SU-DHL-6 (cell line): Measurements from ENCODE around the gene MPPED2.

Experiments used
- H2AFZ ChIP-seq: fragments of 200-600 bp; sonication (generic); 2 replicates; pipeline ENCODE4 v1.6.1; 2014; ENCODE audit warnings: low read depth, mild to moderate bottlenecking, moderate library complexity, mixed read lengths, antibody characterized with exemption, low read length; ENCODE audit not compliant: severe bottlenecking
- H3F3A ChIP-seq: fragments of 200-600 bp; shearing (Covaris generic); 2 replicates; pipeline ENCODE4 v1.6.0; 2016; ENCODE audit warnings: antibody characterized with exemption, mild to moderate bottlenecking; ENCODE audit not compliant: insufficient read depth
- H3K27ac ChIP-seq: fragments of 200-600 bp; sonication (generic); 2 replicates; pipeline ENCODE4 v1.5.1; 2016; ENCODE audit warnings: low read depth, mild to moderate bottlenecking, low read length, moderate library complexity, mixed read lengths
- H3K27me3 ChIP-seq: fragments of 200-600 bp; sonication (generic), shearing (Covaris generic); 2 replicates; pipeline ENCODE4 v1.6.0; 2014; ENCODE audit warnings: mild to moderate bottlenecking, low read length
- H3K36me3 ChIP-seq: fragments of 200-600 bp; sonication (generic); 2 replicates; pipeline ENCODE4 v1.6.1; 2014; ENCODE audit warnings: mild to moderate bottlenecking, low read length, mixed read lengths
- H3K4me2 ChIP-seq: fragments of 300-600, 200-600 bp; shearing (Covaris generic), sonication (generic); 2 replicates; pipeline ENCODE4 v1.6.0; 2014; ENCODE audit warnings: low read length, low read depth, mild to moderate bottlenecking; ENCODE audit not compliant: poor library complexity, severe bottlenecking
- H3K4me3 ChIP-seq: fragments of 200-600 bp; sonication (generic); 2 replicates; pipeline ENCODE4 v1.5.1; 2014; ENCODE audit warnings: antibody characterized with exemption, low read length, mild to moderate bottlenecking, mixed read lengths; ENCODE audit not compliant: insufficient read depth, poor library complexity, severe bottlenecking
- H3K79me2 ChIP-seq: fragments of 200-600 bp; sonication (generic); 2 replicates; pipeline ENCODE4 v1.6.1; 2014; ENCODE audit warnings: mild to moderate bottlenecking, low read length, moderate library complexity; ENCODE audit not compliant: insufficient read depth
- H3K9ac ChIP-seq: fragments of 200-600 bp; sonication (generic); 2 replicates; pipeline ENCODE4 v1.7.0; 2014; ENCODE audit warnings: mild to moderate bottlenecking, low read length
- H3K9me2 ChIP-seq: fragments of 200-600 bp; sonication (generic); replicated peaks from 2 replicates; pipeline ENCODE4 v1.6.1; 2014; ENCODE audit warnings: low read length; ENCODE audit not compliant: insufficient read depth
- H3K9me3 ChIP-seq: fragments of 200-600 bp; sonication (generic); 2 replicates; pipeline ENCODE4 v1.6.1; 2014; ENCODE audit warnings: low read length, mixed read lengths; ENCODE audit not compliant: insufficient read depth
- H4K20me1 ChIP-seq: fragments of 200-600 bp; sonication (generic); 2 replicates; pipeline ENCODE4 v1.6.1; 2014; ENCODE audit warnings: low read depth, mild to moderate bottlenecking, antibody characterized with exemption, low read length, moderate library complexity, mixed read lengths
- CTCF ChIP-seq: fragments of 200-600 bp; sonication (generic); IDR thresholded peaks from one replicate; pipeline ENCODE4 v1.5.1; 2017; ENCODE audit warnings: antibody characterized with exemption, mild to moderate bottlenecking, low read length, moderate library complexity; ENCODE audit not compliant: insufficient read depth, poor library complexity, severe bottlenecking
- EZH2phosphoT487 ChIP-seq: fragments of 200-600 bp; sonication (generic), shearing (Covaris generic); conservative IDR thresholded peaks from 2 replicates; pipeline ENCODE4 v1.6.1; 2018; ENCODE audit warnings: mild to moderate bottlenecking, antibody characterized with exemption, low read length, moderate library complexity, mixed read lengths

The MPPED2 gene

GRCh38 chr11:30580573-30580972, 5.6 kb downstream of the MPPED2 start:
- TF ChIP-seq EZH2phosphoT487 (no peak), CTCF (no peak)
- no peaks in the 10 kb centered on the region for H3K27me3 ChIP-seq
- no peaks in the 10 kb centered on the region for H3K79me2 ChIP-seq

GRCh38 chr11:30579415-30580175, 6.6 kb downstream of the MPPED2 start:
- no peaks in the 10 kb centered on the region for H3K36me3 ChIP-seq
- H3K9me3 ChIP-seq: no peaks in the 10 kb centered on the region
- no peaks in the 10 kb centered on the region for H3K79me2 ChIP-seq
- H3K27me3 ChIP-seq: no peaks in the 10 kb centered on the region
- no peaks in the 10 kb centered on the region for H3F3A ChIP-seq
- no peaks in the 10 kb centered on the region for H3K9me2 ChIP-seq
- no peak overlapping the region for H3K4me3 ChIP-seq
- H3K4me2 ChIP-seq: no peak overlapping the region
- no peak overlapping the region for H2AFZ ChIP-seq
- no peaks in the 10 kb centered on the region for H4K20me1 ChIP-seq
- H3K27ac ChIP-seq: no peak overlapping the region
- no peak overlapping the region for H3K9ac ChIP-seq
- no peak for TF ChIP-seq EZH2phosphoT487
- TF ChIP-seq CTCF: no peak

More at GRCh38 chr11:30580573-30580972, 5.6 kb downstream of the MPPED2 start:
- Histone ChIP-seq H3F3A (no peaks in the 10 kb centered on the region), H3K27ac (no peak overlapping the region), H3K9me2 (no peaks in the 10 kb centered on the region), H3K9ac (no peak overlapping the region), H4K20me1 (no peaks in the 10 kb centered on the region), H2AFZ (no peak overlapping the region), H3K4me2 (no peak overlapping the region), H3K36me3 (no peaks in the 10 kb centered on the region), H3K9me3 (no peaks in the 10 kb centered on the region), H3K4me3 (no peak overlapping the region)

DNA sequence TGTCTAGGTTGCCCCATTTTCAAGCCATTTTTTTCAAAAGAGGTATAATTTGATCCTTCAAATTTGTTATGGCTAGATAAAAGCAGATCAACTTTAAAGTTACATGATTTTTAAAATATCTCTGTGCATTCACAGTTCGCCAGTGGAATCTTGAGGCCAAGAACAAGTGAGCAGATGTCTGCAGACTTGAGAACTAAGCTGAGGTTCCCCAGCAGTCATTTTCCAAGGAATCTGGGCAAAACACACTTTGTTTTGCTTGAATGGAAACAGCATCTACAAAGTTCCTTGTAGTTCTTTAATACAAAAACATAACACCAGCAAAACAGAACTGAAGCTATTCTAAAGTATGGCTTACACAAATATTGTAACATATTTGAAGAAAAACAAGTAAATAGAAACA, 7.7 kb downstream of the MPPED2 start:
- no peak for TF ChIP-seq EZH2phosphoT487
- TF ChIP-seq CTCF: no peak
- no peaks in the 10 kb centered on the region for H3K36me3 ChIP-seq
- H3K79me2 ChIP-seq: no peaks in the 10 kb centered on the region
- H3K9me2 ChIP-seq: no peaks in the 10 kb centered on the region
- H3K4me2 ChIP-seq: no peak overlapping the region
- no peaks in the 10 kb centered on the region for H3F3A ChIP-seq
- H3K9ac ChIP-seq: no peak overlapping the region
- no peak overlapping the region for H3K4me3 ChIP-seq
- no peak overlapping the region for H3K27ac ChIP-seq
- no peaks in the 10 kb centered on the region for H3K9me3 ChIP-seq
- H2AFZ ChIP-seq: no peak overlapping the region
- H4K20me1 ChIP-seq: no peaks in the 10 kb centered on the region
- no peaks in the 10 kb centered on the region for H3K27me3 ChIP-seq
